MG63 (cell line): ENCODE results near the gene CDYL2. TPM values are rescaled to one million over a fixed set of nuclear protein-coding genes. Genes with fewer than 3 reads are reported as not detected.

Source experiments
- DNase-seq: peaks from one replicate; pipeline ENCODE4 v3.0.0-alpha.2; 2020
- H3K27me3 ChIP-seq: fragments of 250-450 bp; sonication (Bioruptor Pico); 2 replicates; pipeline ENCODE4 v1.5.1; 2020; ENCODE audit warnings: mild to moderate bottlenecking, moderate library complexity
- H3K36me3 ChIP-seq: fragments of 250-450 bp; sonication (Bioruptor Pico); 2 replicates; pipeline ENCODE4 v1.5.1; 2020; ENCODE audit warnings: mild to moderate bottlenecking, moderate library complexity
- H3K4me3 ChIP-seq: fragments of 250-450 bp; sonication (Bioruptor Pico); 2 replicates; pipeline ENCODE4 v1.5.1; 2020; ENCODE audit warnings: mild to moderate bottlenecking, moderate library complexity
- H3K9me3 ChIP-seq: fragments of 250-450 bp; sonication (Bioruptor Pico); 2 replicates; pipeline ENCODE4 v1.5.1; 2020; ENCODE audit warnings: mild to moderate bottlenecking, moderate library complexity
- total RNA-seq: library from RNA; depleted of rRNA; stranded (reverse); fragments of >200 nt; shearing (Covaris generic); gene quantifications from 2 replicates; pipeline ENCODE4 v1.2.3, GENCODE V29; 2014; ENCODE audit warnings: low replicate concordance

The CDYL2 gene
- total RNA-seq, 1 experiment from 2014 or later: 0.56 TPM

- Histone ChIP-seq H3K36me3 (no peaks in the 10 kb centered on the region), H3K4me3 (no peak overlapping the region)
- no peak for DNase-seq
These were observed 213.1 kb downstream of the CDYL2 start for GRCh38 chr16:80591071-80591915.

DNA sequence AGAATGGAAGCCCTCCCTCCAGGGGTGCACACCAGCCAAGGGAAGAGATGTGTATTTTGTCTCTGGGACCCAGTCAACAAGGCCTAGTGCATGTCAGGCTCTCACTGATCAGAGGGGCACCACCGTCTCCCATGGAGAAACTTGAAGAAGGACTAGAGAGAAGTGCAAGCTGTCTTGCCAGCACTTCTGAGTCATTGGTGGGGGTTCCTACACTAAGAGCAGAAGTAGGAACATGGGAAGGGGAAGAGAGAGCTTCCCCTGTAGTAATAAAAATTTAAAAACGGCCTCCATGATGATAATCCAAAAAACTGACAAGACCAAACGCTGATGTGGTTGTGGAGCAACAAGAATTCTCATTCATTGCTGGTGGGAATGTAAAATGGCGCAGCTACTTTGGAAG is 217.3 kb downstream of the CDYL2 start:
- Histone ChIP-seq H3K27me3 (no peaks in the 10 kb centered on the region), H3K4me3 (no peak overlapping the region), H3K9me3 (no peaks in the 10 kb centered on the region), H3K36me3 (no peaks in the 10 kb centered on the region)
- DNase-seq: no peak

More at GRCh38 chr16:80591071-80591915, 213.1 kb downstream of the CDYL2 start:
- Histone ChIP-seq H3K9me3 (no peaks in the 10 kb centered on the region), H3K27me3 (no peaks in the 10 kb centered on the region)

GRCh38 chr16:80586476-80586875 is 217.9 kb downstream of the CDYL2 start:
- Histone ChIP-seq H3K36me3 (no peaks in the 10 kb centered on the region), H3K4me3 (no peak overlapping the region), H3K27me3 (no peaks in the 10 kb centered on the region), H3K9me3 (no peaks in the 10 kb centered on the region)
- no peak for DNase-seq

DNA sequence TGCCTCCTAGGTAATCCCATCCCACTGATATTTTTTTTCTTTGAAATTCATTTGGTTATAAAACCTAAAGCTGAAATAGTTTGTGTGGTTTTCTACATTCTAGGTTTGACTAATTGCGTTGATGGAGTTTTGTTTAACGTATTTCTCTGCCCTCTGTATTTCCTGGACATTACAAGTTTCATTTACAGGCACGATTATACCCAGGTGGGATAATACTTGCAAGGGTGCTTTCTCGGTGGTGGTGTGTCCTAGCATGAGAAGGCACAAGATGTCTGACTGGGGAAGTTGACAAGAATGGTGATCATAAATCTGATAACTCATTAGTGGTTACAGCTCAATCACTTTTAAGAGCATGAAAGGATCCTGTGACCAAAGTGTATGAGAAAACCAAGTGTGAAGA is 218.6 kb downstream of the CDYL2 start:
- no peak for DNase-seq
- H3K36me3 ChIP-seq: no peaks in the 10 kb centered on the region
- H3K9me3 ChIP-seq: no peaks in the 10 kb centered on the region
- no peak overlapping the region for H3K4me3 ChIP-seq
- no peaks in the 10 kb centered on the region for H3K27me3 ChIP-seq

GRCh38 chr16:80583466-80583865 is 220.9 kb downstream of the CDYL2 start:
- H3K9me3 ChIP-seq: no peaks in the 10 kb centered on the region
- peak; percentile 45 for DNase-seq
- no peak overlapping the region for H3K4me3 ChIP-seq
- no peaks in the 10 kb centered on the region for H3K36me3 ChIP-seq
- H3K27me3 ChIP-seq: no peaks in the 10 kb centered on the region

- no peaks in the 10 kb centered on the region for H3K9me3 ChIP-seq
- H3K36me3 ChIP-seq: no peaks in the 10 kb centered on the region
- H3K27me3 ChIP-seq: no peaks in the 10 kb centered on the region
- DNase-seq: no peak
- no peak overlapping the region for H3K4me3 ChIP-seq
These were observed 224.1 kb downstream of the CDYL2 start for GRCh38 chr16:80580109-80580832.

GRCh38 chr16:80577485-80578280 is 226.7 kb downstream of the CDYL2 start:
- H3K4me3 ChIP-seq: no peak overlapping the region
- H3K36me3 ChIP-seq: no peaks in the 10 kb centered on the region
- no peak for DNase-seq
- H3K9me3 ChIP-seq: no peaks in the 10 kb centered on the region
- no peaks in the 10 kb centered on the region for H3K27me3 ChIP-seq

DNA sequence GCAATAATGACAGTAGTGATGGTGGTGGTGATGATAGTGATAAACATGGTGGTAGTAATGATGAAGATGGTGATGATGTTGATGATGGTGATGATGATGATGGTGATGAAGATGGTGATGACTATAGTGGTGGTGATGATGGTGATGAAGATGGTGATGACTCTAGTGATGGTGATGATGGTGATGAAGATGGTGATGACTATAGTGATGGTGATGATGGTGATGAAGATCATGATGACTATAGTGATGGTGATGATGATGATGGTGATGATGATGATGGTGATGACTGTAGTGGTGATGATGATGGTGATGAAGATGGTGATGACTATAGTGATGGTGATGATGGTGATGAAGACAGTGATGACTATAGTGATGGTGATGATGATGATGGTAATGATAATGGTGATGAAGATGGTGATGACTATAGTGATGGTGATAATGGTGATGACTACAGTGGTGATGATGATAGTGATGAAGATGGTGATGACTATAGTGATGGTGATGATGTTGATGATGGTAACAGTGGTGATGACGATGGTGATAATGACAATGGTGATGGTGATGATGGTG is 228.0 kb downstream of the CDYL2 start:
- Histone ChIP-seq H3K9me3 (no peaks in the 10 kb centered on the region), H3K36me3 (no peaks in the 10 kb centered on the region), H3K4me3 (no peak overlapping the region), H3K27me3 (no peaks in the 10 kb centered on the region)
- no peak for DNase-seq

GRCh38 chr16:80573700-80574120 is 230.7 kb downstream of the CDYL2 start:
- no peak overlapping the region for H3K4me3 ChIP-seq
- no peaks in the 10 kb centered on the region for H3K36me3 ChIP-seq
- no peak for DNase-seq
- no peaks in the 10 kb centered on the region for H3K27me3 ChIP-seq
- H3K9me3 ChIP-seq: no peaks in the 10 kb centered on the region

GRCh38 chr16:80570106-80570478 is 234.3 kb downstream of the CDYL2 start:
- Histone ChIP-seq H3K36me3 (no peaks in the 10 kb centered on the region), H3K27me3 (no peaks in the 10 kb centered on the region), H3K9me3 (no peaks in the 10 kb centered on the region), H3K4me3 (no peak overlapping the region)
- DNase-seq: peak; percentile 52

DNA sequence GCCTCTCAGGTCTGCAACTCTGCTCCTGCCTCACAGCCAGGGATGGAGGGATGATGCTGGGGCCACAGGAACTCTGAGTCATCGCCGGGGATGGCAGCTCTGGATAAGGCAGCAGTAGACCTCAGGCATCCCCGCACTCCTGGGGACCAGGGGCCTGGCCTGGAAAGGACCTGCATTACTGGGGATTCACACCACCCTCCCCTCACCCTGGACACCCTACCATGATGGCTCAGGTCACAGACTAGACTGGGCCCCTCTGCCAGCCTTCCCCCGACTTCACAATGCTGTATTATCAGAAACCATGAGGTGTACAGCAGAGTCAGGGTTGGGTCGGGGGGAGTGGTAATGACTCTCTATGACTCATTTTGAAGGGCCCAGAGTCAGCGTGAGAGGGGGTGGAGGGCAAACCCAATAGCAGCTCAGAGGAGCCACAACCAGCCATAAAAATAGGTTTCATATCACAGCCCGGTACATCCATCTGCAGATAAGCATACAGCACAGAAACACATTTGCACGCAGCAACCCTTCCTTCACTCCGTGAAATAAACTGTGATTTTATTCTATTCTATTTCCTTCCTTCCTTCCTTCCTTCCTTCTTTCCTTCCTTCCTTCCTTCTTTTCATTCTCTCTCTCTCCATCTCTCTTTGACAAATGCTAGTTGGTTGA is 234.8 kb downstream of the CDYL2 start:
- Histone ChIP-seq H3K27me3 (no peaks in the 10 kb centered on the region), H3K4me3 (no peak overlapping the region), H3K36me3 (no peaks in the 10 kb centered on the region), H3K9me3 (no peaks in the 10 kb centered on the region)
- DNase-seq: peak; percentile 58

GRCh38 chr16:80564394-80564793 is 240.0 kb downstream of the CDYL2 start:
- H3K36me3 ChIP-seq: no peaks in the 10 kb centered on the region
- H3K27me3 ChIP-seq: no peaks in the 10 kb centered on the region
- no peak for DNase-seq
- no peaks in the 10 kb centered on the region for H3K9me3 ChIP-seq
- H3K4me3 ChIP-seq: no peak overlapping the region

- H3K4me3 ChIP-seq: no peak overlapping the region
- H3K27me3 ChIP-seq: no peaks in the 10 kb centered on the region
- no peaks in the 10 kb centered on the region for H3K9me3 ChIP-seq
- DNase-seq: no peak
- H3K36me3 ChIP-seq: no peaks in the 10 kb centered on the region
These were observed 241.3 kb downstream of the CDYL2 start for GRCh38 chr16:80563066-80563465.

- Histone ChIP-seq H3K27me3 (no peaks in the 10 kb centered on the region), H3K36me3 (no peaks in the 10 kb centered on the region), H3K9me3 (no peaks in the 10 kb centered on the region)
These were observed 245.0 kb downstream of the CDYL2 start for GRCh38 chr16:80559369-80559768.

DNA sequence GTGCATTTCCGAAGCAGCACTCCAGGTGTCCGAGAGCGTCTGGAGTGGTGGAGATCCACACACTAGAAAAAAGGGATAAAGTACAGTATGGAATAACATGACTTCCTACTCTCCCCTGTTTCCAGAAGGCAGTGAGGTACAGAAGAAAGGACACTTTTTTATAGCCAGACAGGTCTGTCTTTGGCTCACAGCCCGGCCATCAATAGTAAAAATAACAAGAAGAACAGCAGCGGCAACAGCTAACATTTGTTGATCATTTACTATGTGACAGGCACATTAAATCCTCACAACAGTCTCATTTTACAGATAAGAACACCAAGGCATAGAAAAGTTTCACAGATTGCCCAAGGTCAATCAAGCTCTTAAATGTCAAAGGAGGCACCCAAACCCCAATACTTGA is 247.4 kb downstream of the CDYL2 start:
- no peaks in the 10 kb centered on the region for H3K27me3 ChIP-seq
- H3K9me3 ChIP-seq: no peaks in the 10 kb centered on the region
- DNase-seq: no peak
- no peaks in the 10 kb centered on the region for H3K36me3 ChIP-seq
- H3K4me3 ChIP-seq: no peak overlapping the region

More at GRCh38 chr16:80559369-80559768, 245.0 kb downstream of the CDYL2 start:
- no peak overlapping the region for H3K4me3 ChIP-seq
- no peak for DNase-seq

DNA sequence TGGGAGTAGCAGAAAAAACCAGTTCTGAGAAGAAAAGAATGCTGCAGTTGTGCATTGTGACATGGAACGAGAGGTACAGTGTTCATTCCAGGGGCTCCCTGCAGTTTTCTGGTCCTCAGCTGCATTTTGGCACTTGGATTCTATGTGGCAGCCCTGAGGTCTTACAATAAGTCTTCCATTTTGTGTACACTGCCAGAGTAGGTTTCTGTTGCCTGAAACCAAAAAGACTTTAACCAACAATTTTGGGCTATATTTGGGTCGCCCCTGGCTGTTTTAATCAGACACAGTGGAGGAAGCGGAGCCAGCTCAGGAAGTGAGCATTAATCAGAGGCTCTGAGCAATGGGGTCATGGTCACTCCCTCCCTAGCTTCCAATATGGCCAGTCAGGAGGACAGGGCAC is 247.9 kb downstream of the CDYL2 start:
- DNase-seq: no peak
- H3K27me3 ChIP-seq: no peaks in the 10 kb centered on the region
- H3K9me3 ChIP-seq: no peaks in the 10 kb centered on the region
- no peak overlapping the region for H3K4me3 ChIP-seq
- H3K36me3 ChIP-seq: no peaks in the 10 kb centered on the region
